IPS-11a (cell line): ENCODE data around the gene IFI35.

Source experiments
- H3K4me3 ChIP-seq: one replicate; pipeline ENCODE4 v1.5.1; 2013; ENCODE audit warnings: low read depth, low read length, control low read depth

IFI35 gene

GRCh38 chr17:43020789-43021740 lies 14.5 kb downstream of the IFI35 start:
- peak overlapping the region; percentile 89 for H3K4me3 ChIP-seq

GRCh38 chr17:43021741-43022512 lies 15.3 kb downstream of the IFI35 start, which contains the start of gene VAT1:
Gene VAT1, minus strand, starts transcription at chr17:43022385. Its CDS starts 63 bp downstream, at chr17:43022322.
- H3K4me3 ChIP-seq: peak within 1 kb of the TSS; percentile 89

DNA sequence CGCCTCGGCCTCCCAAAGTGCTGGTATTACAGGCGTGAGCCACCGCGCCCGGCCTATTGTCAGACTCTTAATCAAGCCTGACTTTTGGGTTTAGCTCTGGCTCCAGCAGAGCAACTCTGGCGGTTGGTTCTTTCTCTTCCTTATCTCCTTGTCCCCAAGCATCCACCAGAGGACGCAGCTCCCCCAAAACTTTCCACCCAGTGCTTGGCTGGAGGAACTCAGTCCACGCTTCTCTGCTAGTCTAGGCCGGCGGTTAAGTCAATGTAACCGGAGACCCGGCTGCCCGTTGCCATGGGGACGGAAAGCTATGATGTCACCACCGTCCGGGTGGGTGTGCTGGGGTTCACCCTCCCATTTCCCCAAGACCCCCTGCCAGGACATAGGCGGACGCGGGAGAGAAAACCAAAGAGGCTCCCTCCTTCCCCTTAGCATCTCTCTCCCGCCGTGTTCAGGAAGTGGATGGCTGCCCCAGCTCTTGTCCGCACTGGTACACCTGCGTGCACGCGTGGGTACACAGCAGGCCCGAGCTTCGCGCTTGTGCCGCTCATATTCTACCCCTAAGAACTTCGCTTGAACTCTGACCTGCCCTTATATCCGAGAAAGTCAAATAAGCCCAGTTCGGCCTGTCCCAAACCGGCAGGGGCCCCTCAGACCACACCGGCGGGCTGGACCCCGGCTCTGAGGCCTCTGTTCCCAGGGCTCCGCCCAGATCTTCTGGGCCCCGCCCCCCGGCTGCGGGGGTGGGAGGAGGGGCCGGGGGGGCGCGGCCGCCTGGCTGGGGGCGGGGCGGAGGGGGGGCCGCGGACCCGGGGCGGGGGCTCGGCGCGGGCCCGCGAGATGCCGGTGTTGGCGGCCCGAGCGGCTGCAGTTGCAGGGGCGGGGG lies 18.1 kb downstream of the IFI35 start, which contains the start of gene RND2:
Gene RND2 (plus strand): TSS at position 825 of the 883 bp plus-strand sequence. CDS start 117 bp downstream, outside the sequence.
- H3K4me3 ChIP-seq: peak within 1 kb of the TSS; percentile 82

- H3K4me3 ChIP-seq: peak overlapping the region; percentile 66
Measured at GRCh38 chr17:43025290-43025657, 18.7 kb downstream of the IFI35 start.

DNA sequence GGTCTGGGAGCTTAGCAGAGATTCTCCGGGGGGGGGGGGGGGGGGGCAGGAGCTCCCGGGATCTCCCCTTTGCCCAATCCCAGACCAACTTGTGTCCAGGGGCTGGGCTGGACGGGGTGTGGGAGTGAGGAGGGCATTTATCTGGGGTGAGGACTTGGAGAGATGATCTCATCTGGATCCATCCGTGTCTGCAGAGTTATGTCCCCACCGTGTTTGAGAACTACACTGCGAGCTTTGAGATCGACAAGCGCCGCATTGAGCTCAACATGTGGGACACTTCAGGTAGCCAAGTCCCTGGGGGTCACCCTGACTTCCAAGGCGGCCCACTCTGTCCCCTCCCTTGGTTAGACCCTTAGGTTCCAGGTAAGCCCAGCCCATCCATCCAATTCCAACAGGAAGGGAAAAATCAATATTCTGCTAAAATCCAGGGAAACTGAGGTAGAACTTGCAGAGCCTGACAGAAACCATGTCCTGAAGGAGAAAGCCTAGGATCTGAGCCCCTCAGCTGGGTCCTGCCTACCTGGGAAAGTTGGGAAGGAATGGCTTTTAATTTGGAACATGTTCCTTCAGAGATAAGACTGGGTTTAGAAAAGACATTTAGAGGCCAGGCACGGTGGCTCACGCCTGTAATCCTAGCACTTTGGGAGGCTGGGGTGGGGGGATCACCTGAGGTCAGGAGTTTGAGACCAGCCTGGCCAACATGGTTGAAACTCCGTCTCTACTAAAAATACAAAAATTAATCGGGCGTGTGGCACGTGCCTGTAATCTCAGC lies 19.4 kb downstream of the IFI35 start:
- peak overlapping the region; percentile 66 for H3K4me3 ChIP-seq

DNA sequence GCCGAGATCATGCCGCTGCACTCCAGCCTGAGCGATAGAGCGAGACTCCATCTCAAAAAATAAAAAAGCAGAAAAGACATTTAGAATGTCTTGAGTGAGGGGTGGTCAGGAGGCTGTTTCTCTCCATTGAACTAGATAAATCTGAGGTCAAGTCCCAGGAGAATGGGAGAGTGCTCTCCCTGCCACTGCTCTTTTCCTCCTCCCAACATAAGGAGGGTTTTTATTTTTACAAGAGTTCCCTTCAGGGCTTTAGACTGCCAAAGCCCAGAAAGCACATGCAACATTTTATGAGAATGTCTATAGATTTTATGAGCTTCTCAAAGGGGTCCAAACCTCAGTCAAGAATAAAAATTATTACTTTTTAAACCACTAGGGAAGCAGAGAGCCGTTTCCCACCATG lies 20.0 kb downstream of the IFI35 start:
- no peak overlapping the region for H3K4me3 ChIP-seq

- no peak overlapping the region for H3K4me3 ChIP-seq
Measured at GRCh38 chr17:43027091-43028032, 20.8 kb downstream of the IFI35 start.

DNA sequence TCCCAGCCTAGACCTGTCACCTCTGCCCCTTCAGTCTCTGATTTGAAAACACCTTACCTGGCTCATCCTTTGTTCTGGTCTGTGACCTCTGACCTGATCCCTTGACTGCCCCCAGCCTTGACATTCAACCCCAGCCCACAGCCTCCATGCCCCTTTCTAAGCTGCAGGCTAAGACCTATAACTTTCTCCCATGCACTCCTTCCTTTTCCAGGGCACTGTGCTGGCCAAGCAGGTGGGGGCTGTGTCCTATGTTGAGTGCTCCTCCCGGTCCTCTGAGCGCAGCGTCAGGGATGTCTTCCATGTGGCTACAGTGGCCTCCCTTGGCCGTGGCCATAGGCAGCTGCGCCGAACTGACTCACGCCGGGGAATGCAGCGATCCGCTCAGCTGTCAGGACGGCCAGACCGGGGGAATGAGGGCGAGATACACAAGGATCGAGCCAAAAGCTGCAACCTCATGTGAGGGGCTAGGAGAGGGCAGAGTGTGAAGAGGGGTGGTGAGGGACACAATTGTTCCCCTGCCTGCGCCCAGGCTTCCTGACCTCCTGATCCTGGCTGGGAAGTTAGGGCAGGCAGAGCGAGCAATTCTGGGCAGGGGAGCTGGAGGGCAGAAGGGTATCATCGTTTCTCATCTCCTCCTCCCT lies 21.8 kb downstream of the IFI35 start:
- H3K4me3 ChIP-seq: no peak overlapping the region

- no peak overlapping the region for H3K4me3 ChIP-seq
Measured at GRCh38 chr17:43030137-43030767, 23.7 kb downstream of the IFI35 start.

DNA sequence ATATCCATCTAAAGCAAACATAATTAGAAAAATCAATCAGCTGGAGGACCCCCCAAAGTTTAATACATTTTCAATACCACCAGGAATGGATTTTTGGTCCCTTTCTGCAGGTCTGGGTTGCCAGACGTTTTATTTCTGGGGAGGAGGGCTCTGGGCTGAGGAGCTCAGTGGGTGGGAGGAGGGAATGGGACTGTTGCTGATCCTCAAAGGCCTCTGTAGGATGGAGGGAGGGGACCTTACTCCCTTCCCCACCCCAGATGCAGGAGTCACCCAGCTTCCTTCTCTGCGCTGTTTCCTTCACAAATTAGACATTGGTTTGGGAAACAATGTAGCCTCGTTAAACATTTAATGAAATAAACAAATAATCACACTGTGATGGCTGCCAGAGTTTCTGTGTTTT lies 25.1 kb downstream of the IFI35 start:
- H3K4me3 ChIP-seq: no peak overlapping the region

GRCh38 chr17:43033948-43034881 lies 27.6 kb downstream of the IFI35 start:
- no peak overlapping the region for H3K4me3 ChIP-seq

DNA sequence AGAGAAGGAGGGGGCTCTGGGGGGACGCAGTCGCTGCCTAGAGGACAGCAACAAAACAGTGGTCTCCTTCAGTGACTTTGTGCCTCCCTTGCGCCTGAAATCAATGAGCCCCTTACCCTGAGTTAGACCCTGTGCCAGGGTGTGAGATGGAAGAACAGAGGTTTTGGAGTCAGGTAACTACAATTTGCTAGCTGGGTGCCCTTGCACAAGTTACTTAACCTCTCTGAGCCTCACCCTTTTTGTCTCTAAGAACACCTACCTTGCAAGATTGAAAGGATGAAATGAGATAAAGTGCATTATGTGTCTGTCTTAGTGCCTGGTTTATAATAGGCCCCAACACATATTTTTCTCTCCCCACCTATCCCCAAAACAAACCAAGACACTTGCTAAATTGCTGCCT lies 28.3 kb downstream of the IFI35 start:
- H3K4me3 ChIP-seq: no peak overlapping the region

GRCh38 chr17:43039646-43040045 lies 33.1 kb downstream of the IFI35 start:
- H3K4me3 ChIP-seq: no peak overlapping the region

- H3K4me3 ChIP-seq: no peak overlapping the region
Measured at GRCh38 chr17:43040655-43041054, 34.1 kb downstream of the IFI35 start.

DNA sequence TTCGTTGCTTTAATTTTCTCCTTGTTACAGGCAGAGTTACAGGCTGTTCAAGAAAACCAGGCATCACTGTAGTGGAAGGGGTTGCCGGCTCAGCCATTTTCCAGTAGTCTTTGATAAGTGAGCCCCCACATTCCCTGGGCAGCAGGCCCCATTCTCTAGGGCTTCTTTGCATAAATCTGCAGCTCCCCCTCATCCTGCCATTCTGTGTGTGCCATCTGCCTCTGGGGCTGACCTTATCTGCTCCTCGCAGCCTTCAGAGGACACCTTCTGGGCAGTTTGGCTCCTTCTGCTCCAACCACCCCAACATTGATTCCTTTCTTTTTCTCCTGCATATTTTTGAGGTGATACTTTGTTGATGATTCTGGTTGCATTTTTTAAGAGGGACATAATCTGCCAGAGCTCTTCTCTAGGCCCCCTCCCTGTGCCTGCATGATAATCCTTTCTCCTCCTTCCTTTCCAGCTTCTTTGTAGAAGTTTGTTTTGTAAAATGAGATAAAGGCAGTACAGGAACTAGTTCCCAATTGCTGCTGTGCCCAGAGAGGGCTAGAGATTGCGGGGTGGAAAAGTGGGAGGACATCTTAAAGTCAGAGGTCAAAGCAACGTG lies 35.5 kb downstream of the IFI35 start:
- no peak overlapping the region for H3K4me3 ChIP-seq

DNA sequence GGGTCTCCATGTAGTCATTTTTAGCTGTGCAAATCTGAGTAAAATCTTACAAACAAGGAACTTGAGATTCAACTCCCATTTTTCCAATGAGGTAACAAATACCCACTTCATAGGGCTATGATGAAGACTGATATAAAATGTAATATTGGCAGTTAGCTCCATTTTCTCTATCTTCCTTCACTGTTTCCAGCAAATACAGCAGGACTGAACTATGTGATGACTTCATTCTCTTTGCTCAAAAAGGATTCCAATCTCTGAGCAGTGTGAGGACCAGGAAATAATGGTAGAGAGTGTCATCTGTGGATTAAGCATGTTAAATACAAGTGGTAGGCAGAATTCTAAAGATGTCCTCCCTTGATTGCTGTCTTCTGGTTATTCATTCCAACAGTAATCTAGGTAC lies 36.7 kb downstream of the IFI35 start:
- no peak overlapping the region for H3K4me3 ChIP-seq
